Mononuclear cell (primary cell): ENCODE data around the gene KIF26B. TPM values are rescaled to one million over a fixed set of nuclear protein-coding genes. Genes with fewer than 3 reads are reported as not detected.

Source experiments
- H3K27me3 ChIP-seq: 2 replicates; pipeline ENCODE4 v1.6.0; 2011; ENCODE audit warnings: low read length, control low read depth; ENCODE audit not compliant: insufficient read depth
- H3K4me1 ChIP-seq: 2 replicates; pipeline ENCODE4 v1.5.1; 2011; ENCODE audit warnings: mild to moderate bottlenecking, low read length, control low read depth; ENCODE audit not compliant: insufficient read depth
- H3K4me3 ChIP-seq: 2 replicates; pipeline ENCODE4 v1.5.1; 2011; ENCODE audit warnings: mild to moderate bottlenecking, low read length, moderate library complexity
- H3K9me3 ChIP-seq: 2 replicates; pipeline ENCODE4 v1.5.1; 2011; ENCODE audit warnings: low read depth, mild to moderate bottlenecking, control low read depth, low read length
- total RNA-seq: library from RNA; depleted of rRNA; stranded (reverse); fragments of >200 nt; gene quantifications from one replicate; pipeline ENCODE4 v1.2.3, GENCODE V29; 2012

KIF26B gene
- total RNA-seq, 1 donor, result 0.31 TPM

DNA sequence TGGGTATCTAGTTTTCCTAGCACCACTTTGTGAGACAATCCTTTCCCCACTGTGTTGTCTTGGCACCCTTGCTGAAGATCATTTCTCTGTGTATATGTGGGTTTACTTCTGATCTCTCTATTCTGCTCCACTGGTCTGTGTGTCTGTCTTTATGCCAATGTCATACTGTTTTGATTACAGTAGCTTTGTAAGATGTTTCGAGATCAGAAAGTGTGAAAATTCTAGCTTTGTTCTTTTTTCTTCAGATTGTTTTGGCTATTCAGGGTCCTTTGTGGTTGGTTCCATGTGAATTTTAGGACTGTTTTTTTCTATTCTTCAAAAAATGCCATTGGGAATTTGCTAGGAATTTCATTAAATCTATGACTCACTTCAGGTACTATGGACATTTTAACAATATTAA lies 116.2 kb downstream of the KIF26B start:
- Histone ChIP-seq H3K4me1 (no peaks in the 10 kb centered on the region), H3K27me3 (peaks cover 68% of the 10 kb centered on the region), H3K4me3 (no peak overlapping the region), H3K9me3 (peaks cover 8% of the 10 kb centered on the region)

DNA sequence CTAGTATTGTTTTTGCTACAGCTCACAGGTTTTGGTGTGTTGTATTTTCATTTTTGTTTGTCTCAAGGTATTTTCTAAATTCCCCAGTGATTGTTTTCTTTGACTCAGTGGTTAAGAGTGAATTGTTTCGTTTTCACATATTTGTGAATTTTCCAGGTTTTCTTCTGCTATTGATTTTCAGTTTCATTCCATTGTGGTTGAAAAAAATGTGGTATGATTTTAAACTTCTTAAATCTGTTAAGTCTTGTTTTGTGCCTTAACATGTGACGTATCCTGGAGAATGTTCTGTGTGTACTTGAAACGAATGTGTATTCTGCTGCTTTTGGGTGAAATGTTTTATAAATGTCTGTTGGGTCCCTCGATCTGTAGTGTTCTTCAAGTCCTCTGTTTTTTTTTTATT lies 117.9 kb downstream of the KIF26B start:
- Histone ChIP-seq H3K4me3 (no peak overlapping the region), H3K27me3 (peaks cover 66% of the 10 kb centered on the region), H3K4me1 (no peaks in the 10 kb centered on the region), H3K9me3 (peaks cover 8% of the 10 kb centered on the region)

DNA sequence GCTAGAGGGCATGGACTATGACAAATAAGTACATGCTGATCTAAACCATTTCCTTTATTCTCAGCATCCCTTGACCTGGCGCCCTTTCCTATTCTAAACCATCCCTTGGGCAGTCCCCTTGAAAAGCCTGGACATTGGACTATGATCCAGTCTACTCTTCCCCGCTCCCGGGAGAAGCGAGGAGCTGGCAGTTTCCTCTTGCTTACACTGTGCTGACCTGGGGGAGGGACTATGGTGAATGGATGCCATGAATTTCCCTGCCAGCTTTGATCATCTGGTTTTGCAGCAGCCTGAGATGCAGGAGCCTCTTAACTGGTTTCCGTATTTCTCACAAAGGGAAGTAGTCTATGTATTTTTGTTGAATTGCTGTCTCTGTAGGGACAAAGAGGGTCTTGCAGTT lies 121.7 kb downstream of the KIF26B start:
- no peaks in the 10 kb centered on the region for H3K4me1 ChIP-seq
- no peaks in the 10 kb centered on the region for H3K9me3 ChIP-seq
- H3K27me3 ChIP-seq, result peaks cover 53% of the 10 kb centered on the region
- H3K4me3 ChIP-seq, result no peak overlapping the region

DNA sequence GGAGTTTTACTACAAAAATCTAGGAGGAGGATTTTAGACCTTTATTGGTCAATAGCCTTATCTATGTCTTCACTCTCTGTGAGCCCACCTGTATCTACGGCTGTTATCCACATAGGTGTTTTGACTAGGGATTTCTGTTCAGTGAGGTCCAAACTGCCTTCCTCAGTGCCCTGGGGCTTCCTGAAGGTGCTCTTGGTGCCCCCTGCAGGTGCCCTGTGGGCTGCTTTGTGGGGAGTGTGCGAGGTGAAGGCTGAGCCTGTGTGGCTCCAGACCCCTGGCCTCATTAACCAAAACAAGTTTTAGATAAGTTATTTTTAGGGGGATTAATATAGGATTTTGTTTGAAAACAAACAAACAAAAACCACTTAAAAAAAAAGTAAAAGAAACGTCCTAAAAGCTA lies 122.5 kb downstream of the KIF26B start:
- H3K4me3 ChIP-seq, result no peak overlapping the region
- H3K9me3 ChIP-seq, result no peaks in the 10 kb centered on the region
- no peaks in the 10 kb centered on the region for H3K4me1 ChIP-seq
- H3K27me3 ChIP-seq, result peaks cover 45% of the 10 kb centered on the region

DNA sequence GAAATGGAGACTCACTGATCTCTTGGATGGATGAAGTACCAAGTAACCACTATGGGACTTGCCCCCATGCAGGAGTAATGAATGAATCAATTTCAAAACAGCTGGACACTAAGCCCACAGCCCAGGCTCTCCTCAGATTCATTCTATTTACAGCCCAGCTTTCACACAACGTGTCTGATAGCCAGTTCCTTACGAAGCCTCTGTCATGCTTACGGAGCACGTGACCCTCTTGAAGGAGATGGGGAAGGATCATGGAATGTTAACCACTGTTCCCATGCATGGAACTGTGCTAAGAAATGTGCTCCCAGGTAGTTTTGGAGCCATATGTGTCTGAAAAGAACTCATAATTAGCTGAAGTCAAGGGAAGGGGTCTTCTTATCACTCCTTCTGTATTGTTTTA lies 124.1 kb downstream of the KIF26B start:
- Histone ChIP-seq H3K27me3 (peaks cover 30% of the 10 kb centered on the region), H3K9me3 (no peaks in the 10 kb centered on the region), H3K4me3 (no peak overlapping the region), H3K4me1 (no peaks in the 10 kb centered on the region)

DNA sequence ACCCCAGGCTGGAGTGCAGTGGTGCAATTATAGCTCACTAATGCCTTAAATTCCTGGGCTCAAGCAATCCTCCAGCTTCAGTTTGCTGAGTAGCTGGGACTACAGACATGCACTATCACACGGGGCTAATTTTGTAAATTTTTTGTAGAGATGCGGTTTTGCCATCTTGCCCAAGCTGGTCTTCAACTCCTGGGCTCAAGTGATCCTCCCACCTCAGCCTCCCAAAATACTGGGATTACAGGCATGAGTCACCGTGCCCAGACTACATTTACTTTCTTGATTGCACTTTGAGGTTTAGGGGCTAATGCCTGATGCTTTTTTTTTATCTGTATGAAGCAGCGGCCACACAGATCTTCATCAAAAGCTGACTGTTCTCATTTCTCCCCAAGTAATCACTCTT lies 124.6 kb downstream of the KIF26B start:
- no peak overlapping the region for H3K4me3 ChIP-seq
- no peaks in the 10 kb centered on the region for H3K4me1 ChIP-seq
- H3K27me3 ChIP-seq, result peaks cover 29% of the 10 kb centered on the region
- H3K9me3 ChIP-seq, result no peaks in the 10 kb centered on the region

DNA sequence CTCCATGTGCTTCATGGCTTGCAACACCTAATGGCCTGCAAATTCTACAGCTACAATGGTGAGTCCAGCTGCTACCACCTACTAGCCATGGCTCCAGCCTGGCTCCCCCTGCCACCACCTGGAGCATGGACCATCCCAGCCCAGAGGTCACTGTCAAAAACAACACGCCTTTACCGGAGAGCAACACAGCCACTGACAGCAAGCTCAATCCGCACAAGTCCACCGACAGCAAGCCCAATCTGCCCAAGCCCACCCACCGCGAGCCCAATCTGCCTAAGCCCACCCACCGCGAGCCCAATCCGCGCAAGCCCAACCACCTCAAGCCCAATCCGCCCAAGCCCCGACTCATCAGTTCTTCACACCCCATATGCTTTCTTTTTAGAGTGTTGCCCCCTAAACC lies 128.2 kb downstream of the KIF26B start:
- H3K4me3 ChIP-seq, result no peak overlapping the region
- H3K27me3 ChIP-seq, result peaks cover 7% of the 10 kb centered on the region
- H3K4me1 ChIP-seq, result no peaks in the 10 kb centered on the region
- H3K9me3 ChIP-seq, result no peaks in the 10 kb centered on the region

DNA sequence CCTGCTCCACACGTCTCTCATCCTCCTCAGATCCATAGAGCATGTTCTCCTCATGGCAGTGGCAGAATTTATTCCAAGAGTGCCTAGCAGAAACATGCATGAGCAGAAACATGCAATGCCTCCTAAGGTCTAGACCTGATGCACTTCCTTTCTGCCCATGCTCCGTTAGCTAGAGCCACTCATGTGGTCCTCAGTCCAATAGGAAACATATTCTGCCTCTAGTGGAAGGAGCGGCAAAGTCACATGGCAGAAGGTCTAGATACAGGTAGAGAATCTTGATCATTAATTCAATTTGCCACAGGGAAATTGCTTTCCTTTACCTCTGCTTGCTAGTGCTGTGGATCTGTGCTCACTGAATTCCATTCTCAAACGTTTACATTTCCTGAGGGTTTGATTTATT lies 130.4 kb downstream of the KIF26B start:
- Histone ChIP-seq H3K4me3 (no peak overlapping the region), H3K27me3 (peaks cover 5% of the 10 kb centered on the region), H3K4me1 (no peaks in the 10 kb centered on the region), H3K9me3 (no peaks in the 10 kb centered on the region)

DNA sequence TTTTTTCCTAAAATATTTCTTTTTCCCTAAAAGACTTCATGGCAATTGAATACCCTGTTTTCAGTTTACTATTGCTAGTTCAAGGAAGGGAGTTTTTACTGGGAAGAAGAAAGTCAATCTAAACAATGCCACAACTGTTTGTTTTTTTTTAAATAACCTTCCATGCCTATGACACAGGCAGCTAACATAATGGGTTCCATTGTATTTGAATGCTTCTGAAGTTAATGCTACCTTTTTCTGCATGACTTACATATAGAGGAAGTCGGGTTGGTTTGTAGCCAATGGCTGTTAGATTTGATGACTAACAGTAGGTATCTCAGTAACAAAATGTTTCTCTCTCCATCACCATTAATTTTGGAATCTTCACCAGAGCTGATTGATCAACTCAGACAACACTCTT lies 134.0 kb downstream of the KIF26B start:
- Histone ChIP-seq H3K9me3 (no peaks in the 10 kb centered on the region), H3K4me1 (peaks cover 13% of the 10 kb centered on the region)

DNA sequence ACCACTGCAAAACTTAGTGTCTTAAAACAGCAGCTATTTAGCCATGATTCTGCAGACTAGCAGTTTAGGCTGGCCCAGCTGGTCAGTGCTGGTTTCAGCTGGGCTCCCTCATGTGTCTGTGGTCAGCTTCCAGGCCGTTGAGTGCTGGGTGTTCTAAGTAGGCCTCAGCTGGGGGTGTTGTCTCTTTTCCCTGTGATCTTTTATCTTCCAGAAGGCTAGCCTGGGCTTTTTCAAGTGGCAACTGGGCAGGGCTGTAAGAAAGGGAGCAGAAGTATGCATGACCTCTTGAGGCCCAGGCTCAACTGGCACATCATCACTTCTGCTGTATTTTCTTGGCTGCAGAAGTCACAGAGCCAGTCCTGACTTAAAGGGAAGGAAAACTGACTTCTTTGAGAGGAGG lies 136.1 kb downstream of the KIF26B start:
- H3K9me3 ChIP-seq, result no peaks in the 10 kb centered on the region
- peaks cover 16% of the 10 kb centered on the region for H3K27me3 ChIP-seq
- peaks cover 13% of the 10 kb centered on the region for H3K4me1 ChIP-seq
- H3K4me3 ChIP-seq, result no peak overlapping the region

More for the DNA sequence above, 134.0 kb downstream of the KIF26B start:
- peaks cover 8% of the 10 kb centered on the region for H3K27me3 ChIP-seq
- no peak overlapping the region for H3K4me3 ChIP-seq

DNA sequence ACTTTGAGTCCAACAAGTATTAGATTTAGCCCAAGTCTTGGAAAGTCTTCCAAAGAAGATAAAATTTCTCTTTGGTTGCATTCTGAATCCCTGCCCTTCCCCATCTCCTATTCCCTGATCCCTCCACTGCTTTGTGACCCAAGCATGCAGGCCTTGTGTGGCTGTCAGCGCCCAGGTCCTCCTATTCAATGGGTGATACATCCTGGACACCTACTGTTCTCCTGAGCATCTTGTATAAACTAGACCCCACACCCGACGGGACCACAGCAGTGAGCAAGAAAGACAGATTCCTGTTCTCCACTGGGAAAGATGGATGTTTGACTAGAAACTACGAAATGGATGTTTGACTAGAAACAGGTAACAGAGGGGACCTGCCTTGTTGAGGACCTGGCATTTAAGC lies 136.6 kb downstream of the KIF26B start:
- Histone ChIP-seq H3K27me3 (peaks cover 16% of the 10 kb centered on the region), H3K4me1 (peaks cover 13% of the 10 kb centered on the region), H3K4me3 (no peak overlapping the region), H3K9me3 (no peaks in the 10 kb centered on the region)

DNA sequence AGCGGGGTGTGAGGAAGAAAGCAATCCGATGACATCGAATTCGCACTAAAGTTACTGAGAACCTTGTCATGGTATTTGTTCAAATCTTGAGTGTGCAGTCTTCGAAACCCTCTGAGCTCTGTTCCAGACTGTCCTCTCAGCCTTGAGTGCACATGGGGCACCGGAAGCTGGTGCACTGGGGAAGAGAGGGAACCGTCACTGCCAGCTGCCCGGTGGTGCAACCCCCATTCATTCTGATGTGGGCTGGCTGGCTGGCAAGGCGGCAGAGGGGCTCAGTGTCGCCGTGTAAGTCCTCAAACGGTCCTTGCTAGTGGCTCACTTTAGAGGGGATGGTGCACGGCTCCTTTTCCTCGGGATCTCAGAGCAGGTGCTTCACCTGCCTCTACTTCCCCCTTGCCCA lies 137.4 kb downstream of the KIF26B start:
- Histone ChIP-seq H3K4me1 (peaks cover 13% of the 10 kb centered on the region), H3K4me3 (no peak overlapping the region), H3K9me3 (no peaks in the 10 kb centered on the region), H3K27me3 (peaks cover 18% of the 10 kb centered on the region)

DNA sequence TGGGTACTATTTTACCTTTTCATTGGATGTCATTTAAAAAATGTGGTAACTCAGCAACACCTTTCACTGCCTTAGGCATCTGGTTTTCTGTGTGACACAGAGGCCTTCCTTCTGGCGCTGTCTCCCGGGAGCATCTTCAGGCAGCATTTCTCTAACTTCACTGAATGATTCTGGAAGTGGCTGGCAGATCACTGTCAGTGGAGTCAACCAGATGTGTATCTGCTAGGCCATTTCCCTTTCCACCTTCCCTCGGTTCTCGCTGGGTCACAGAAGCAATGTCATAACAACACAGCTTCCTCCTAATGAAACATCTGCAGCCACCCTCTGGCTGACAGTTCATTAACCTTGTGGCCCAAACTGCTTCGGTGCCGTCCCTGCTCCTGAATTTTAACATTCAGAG lies 137.8 kb downstream of the KIF26B start:
- peaks cover 13% of the 10 kb centered on the region for H3K4me1 ChIP-seq
- H3K27me3 ChIP-seq, result peaks cover 18% of the 10 kb centered on the region
- no peak overlapping the region for H3K4me3 ChIP-seq
- no peaks in the 10 kb centered on the region for H3K9me3 ChIP-seq

DNA sequence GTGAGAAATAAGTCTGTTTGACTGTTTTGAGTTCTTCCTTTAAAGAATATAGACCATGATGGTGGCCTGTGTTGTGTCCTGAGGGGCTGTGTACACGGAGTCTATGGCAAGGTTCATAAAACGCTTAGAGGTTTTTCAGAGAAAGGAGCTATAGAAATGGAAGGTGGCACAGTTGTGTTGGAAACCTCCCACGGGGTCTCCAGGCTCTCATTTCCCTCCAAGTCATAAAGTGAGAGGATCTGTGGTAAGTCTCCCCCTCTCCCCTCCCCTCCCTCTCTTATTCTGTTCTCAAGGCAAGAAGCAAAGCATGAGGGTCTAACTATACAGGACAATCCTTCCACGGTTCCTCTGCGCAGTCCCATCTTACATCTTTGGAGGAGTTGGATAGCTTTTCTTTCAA lies 139.2 kb downstream of the KIF26B start:
- Histone ChIP-seq H3K27me3 (peaks cover 23% of the 10 kb centered on the region), H3K4me3 (no peak overlapping the region), H3K4me1 (peaks cover 13% of the 10 kb centered on the region), H3K9me3 (no peaks in the 10 kb centered on the region)

DNA sequence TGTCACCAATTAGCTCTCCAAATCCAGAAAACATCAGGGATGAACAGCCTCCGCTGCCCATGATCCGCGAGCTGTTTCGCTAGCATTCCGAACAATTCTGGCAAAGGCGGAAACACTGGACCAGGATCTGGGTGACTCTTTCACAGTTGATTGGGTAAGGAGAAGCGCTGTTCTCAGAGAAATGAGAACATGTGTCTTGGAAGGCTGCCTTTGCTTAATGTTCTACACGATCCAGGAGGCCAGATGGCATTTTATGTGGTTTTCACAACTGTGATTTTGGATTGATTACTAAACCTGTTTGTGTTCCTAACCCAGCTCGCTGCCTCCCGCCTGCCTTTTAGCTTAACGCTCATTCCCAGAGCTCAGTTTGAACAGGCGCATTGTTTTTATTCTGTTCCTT lies 144.0 kb downstream of the KIF26B start:
- Histone ChIP-seq H3K9me3 (no peaks in the 10 kb centered on the region), H3K4me3 (no peak overlapping the region), H3K4me1 (no peaks in the 10 kb centered on the region), H3K27me3 (peaks cover 24% of the 10 kb centered on the region)

DNA sequence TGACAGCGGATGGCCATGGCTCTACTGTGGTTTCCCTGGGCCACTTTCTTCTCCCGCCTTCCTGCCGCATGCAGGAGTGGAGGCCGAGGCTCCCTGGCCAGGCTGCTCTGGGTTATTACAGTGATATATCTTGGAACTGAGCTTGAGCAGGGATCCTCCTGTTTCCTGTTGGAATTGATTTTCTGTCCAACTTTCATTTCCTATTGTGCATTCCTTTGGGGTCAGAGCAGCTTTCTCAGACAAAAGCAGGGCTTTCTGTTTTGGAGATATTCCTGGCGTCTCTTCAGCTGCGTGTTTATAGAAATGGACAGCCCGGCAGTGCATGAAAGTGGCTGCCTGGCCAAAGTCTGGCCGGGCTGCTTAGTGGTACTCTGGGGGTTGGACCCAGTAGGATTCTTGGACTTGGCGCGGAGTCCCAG lies 146.4 kb downstream of the KIF26B start:
- Histone ChIP-seq H3K4me1 (no peaks in the 10 kb centered on the region), H3K27me3 (peaks cover 17% of the 10 kb centered on the region), H3K9me3 (no peaks in the 10 kb centered on the region), H3K4me3 (no peak overlapping the region)

DNA sequence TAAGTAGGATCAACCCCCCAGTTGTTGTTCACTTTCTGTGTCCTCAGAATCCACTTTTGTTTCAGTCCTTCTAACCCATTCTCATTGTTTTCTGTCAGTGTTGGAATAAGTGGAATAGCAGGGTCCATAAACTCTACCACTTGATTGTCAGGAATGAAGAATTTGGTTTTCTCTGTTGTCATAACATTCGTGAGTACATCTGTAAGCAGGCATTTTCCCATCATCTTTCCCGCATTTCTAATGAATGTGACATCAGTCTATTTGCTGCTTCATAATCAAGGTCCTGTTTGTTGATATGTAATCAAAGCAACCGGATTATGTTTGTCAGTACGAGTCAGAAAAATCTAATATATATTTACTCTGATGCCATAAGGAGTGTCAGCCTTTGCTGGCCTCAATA lies 147.1 kb downstream of the KIF26B start:
- H3K27me3 ChIP-seq, result peaks cover 17% of the 10 kb centered on the region
- H3K4me1 ChIP-seq, result no peaks in the 10 kb centered on the region
- H3K4me3 ChIP-seq, result no peak overlapping the region
- no peaks in the 10 kb centered on the region for H3K9me3 ChIP-seq
